Measurements from ENCODE around the gene ZNF789.
"Not testable (repeated sequence)": the region's sequence is repeated elsewhere in the genome, so short reads cannot be mapped to it uniquely, and the experiment has no call there.

DNA sequence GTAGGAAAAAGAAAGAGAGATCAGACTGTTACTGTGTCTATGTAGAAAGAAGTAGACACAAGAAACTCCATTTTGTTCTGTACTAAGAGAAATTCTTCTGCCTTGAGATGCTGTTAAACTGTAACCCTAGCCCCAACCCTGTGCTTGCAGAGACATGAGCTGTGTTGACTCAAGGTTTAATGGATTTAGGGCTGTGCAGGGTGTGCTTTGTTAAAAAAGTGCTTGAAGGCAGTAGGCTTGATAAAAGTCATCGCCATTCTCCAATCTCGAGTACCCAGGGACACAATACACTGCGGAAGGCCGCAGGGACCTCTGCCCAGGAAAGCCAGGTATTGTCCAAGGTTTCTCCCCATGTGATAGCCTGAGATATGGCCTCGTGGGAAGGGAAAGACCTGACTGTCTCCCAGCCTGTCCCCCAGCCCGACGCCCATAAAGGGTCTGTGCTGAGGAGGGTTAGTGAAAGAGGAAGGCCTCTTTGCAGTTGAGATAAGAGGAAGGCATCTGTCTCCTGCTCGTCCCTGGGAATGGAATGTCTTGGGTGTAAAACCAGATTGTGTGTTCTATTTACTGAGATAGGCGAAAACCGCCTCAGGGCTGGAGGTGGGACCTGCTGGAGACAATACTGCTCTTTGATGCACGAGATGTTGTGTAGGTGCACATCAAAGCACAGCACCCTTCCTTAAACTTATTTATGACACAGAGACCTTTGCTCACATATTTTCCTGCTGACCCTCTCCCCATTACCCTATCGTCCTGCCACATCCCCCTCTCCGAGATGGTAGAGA lies 40.7 kb upstream of the ZNF789 start:
- TF ChIP-seq FOS (IDR thresholded peaks at IDR 0.05; ENCODE audit: low read depth, low read length); RAD21 (IDR thresholded peaks at IDR 0.05; ENCODE audit: low read length): not testable (repeated sequence)
